ENCODE measurements around the gene FBXO24.
"Not testable (repeated sequence)": the region's sequence is repeated elsewhere in the genome, so short reads cannot be mapped to it uniquely, and the experiment has no call there.

Gene FBXO24

GRCh38 chr7:100559127-100559526 lies 27.0 kb upstream of the FBXO24 start:
- no peak for DNase-seq

- no peak for DNase-seq
Observed at GRCh38 chr7:100561491-100562194, 24.5 kb upstream of the FBXO24 start.

GRCh38 chr7:100562195-100563099 lies 23.7 kb upstream of the FBXO24 start:
- DNase-seq: no peak

GRCh38 chr7:100563100-100563564 lies 23.0 kb upstream of the FBXO24 start:
- no peak for DNase-seq

GRCh38 chr7:100563809-100564400 lies 22.2 kb upstream of the FBXO24 start:
- DNase-seq: peak in 39 of 56 donors; percentile 11 to 82 (median 42)

GRCh38 chr7:100564405-100564804 lies 21.7 kb upstream of the FBXO24 start:
- DNase-seq: not testable (repeated sequence)

GRCh38 chr7:100565133-100565571 lies 21.0 kb upstream of the FBXO24 start:
- DNase-seq: no peak

GRCh38 chr7:100566018-100566531 lies 20.1 kb upstream of the FBXO24 start:
- no peak for DNase-seq

- DNase-seq: peak in 1 of 56 donors; percentile 26
Observed at GRCh38 chr7:100567031-100567730, 18.9 kb upstream of the FBXO24 start.

- DNase-seq: no peak
Observed at GRCh38 chr7:100567751-100568175, 18.4 kb upstream of the FBXO24 start.

- peak in 1 of 56 donors; percentile 21 for DNase-seq
Observed at GRCh38 chr7:100568176-100568895, 17.8 kb upstream of the FBXO24 start.

GRCh38 chr7:100568896-100569844 lies 17.0 kb upstream of the FBXO24 start:
- DNase-seq: peak in 45 of 56 donors; percentile 9 to 85 (median 64)

GRCh38 chr7:100570954-100571828 lies 14.9 kb upstream of the FBXO24 start:
- DNase-seq: peak in 1 of 56 donors; percentile 14

- no peak for DNase-seq
Observed at GRCh38 chr7:100571829-100572116, 14.4 kb upstream of the FBXO24 start.

- DNase-seq: no peak
Observed at GRCh38 chr7:100572281-100572948, 13.7 kb upstream of the FBXO24 start.

- DNase-seq: no peak
Observed at GRCh38 chr7:100572949-100573675, 13.0 kb upstream of the FBXO24 start.

All from amygdala (tissue), 56 donors.